GM13977 (cell line): ENCODE measurements around the gene TRIM27.

Source experiments
- DNase-seq: peaks from one replicate; pipeline ENCODE4 v3.0.0; 2012; ENCODE audit warnings: low spot score
- CTCF ChIP-seq: IDR thresholded peaks from 2 replicates; pipeline ENCODE4 v1.5.1; 2012; ENCODE audit warnings: mild to moderate bottlenecking, control low read depth; ENCODE audit not compliant: insufficient read depth; ENCODE audit errors: extremely low read depth, missing control alignments
- in situ Hi-C: fragments of 300-500 bp; cut with MboI; formaldehyde crosslinking; loops from one replicate; pipeline ENCODE4 v1.12.0; 2022; ENCODE audit warnings: low sequenced_read_pairs, low pct_unique_long_range_greater_than_20kb, mixed read lengths, inconsistent platforms; ENCODE audit not compliant: unreplicated experiment

Gene TRIM27

GRCh38 chr6:28896505-28897368 lies 27.0 kb downstream of the TRIM27 start:
- in situ Hi-C loops: no loop called here
- DNase-seq: peak; percentile 48
- peak; percentile 8 for TF ChIP-seq CTCF

GRCh38 chr6:28895131-28895812 lies 28.5 kb downstream of the TRIM27 start:
- peak; percentile 89 for DNase-seq
- TF ChIP-seq CTCF: no peak
- in situ Hi-C loops: no loop called here

- no peak for DNase-seq
- in situ Hi-C loops: no loop called here
- no peak for TF ChIP-seq CTCF
Measured at GRCh38 chr6:28893172-28893799, 30.5 kb downstream of the TRIM27 start.

GRCh38 chr6:28892525-28892924 lies 31.3 kb downstream of the TRIM27 start:
- DNase-seq: no peak
- in situ Hi-C loops: no loop called here
- TF ChIP-seq CTCF: no peak

- in situ Hi-C loops: no loop called here
- TF ChIP-seq CTCF: no peak
- no peak for DNase-seq
Measured at GRCh38 chr6:28887796-28888496, 35.8 kb downstream of the TRIM27 start.

DNA sequence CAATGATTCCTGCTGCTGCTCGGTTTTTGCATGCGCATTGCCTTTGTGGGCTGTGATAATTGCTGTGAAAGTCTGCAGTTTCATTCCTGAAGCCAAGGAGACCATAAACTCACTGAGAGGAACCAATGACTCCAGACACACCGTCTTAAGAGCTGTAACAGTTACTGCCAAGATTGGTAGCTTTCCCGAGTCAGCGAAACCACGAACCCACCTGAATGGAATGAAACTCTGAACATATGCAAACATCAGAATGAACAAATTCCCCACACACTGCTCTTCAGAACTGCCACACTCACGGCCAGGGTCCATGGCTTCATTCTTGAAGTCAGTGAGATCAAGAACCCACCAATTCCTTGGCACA lies 37.7 kb downstream of the TRIM27 start:
- no peak for TF ChIP-seq CTCF
- no peak for DNase-seq
- in situ Hi-C loops: no loop called here
